Measurements from ENCODE around the gene RNH1. TPM values are rescaled to one million over a fixed set of nuclear protein-coding genes. Genes with fewer than 3 reads are reported as not detected.

RNH1 gene
- total RNA-seq, 2 donors from 2014 or later = 88.9 to 95.3 TPM

GRCh38 chr11:533586-534395 lies 26.7 kb upstream of the RNH1 start:
- no peaks in the 10 kb centered on the region for H3K27me3 Mint-ChIP-seq (ENCODE audit: low read depth)
- peak overlapping the region; percentile 76 to 80 for H3K4me3 Mint-ChIP-seq
- no peak for DNase-seq

GRCh38 chr11:532986-533585 lies 26.0 kb upstream of the RNH1 start:
- H3K36me3 Mint-ChIP-seq (ENCODE audit: insufficient read depth in 2 of 2) = peaks cover 0 to 2% of the 10 kb centered on the region in 2 donors
- H3K27ac Mint-ChIP-seq = no peak overlapping the region
- ATAC-seq (replicated peaks in 1 of 2) = no peak
- no peaks in the 10 kb centered on the region for H3K27me3 Mint-ChIP-seq (ENCODE audit: low read depth)
- no peak overlapping the region for H3K4me3 Mint-ChIP-seq
- H3K4me1 Mint-ChIP-seq (ENCODE audit: low read depth) = peaks cover 6% of the 10 kb centered on the region
- DNase-seq = no peak
- no peaks in the 10 kb centered on the region for H3K9me3 Mint-ChIP-seq

More at GRCh38 chr11:533586-534395, 26.7 kb upstream of the RNH1 start:
- no peak overlapping the region for H3K27ac Mint-ChIP-seq
- ATAC-seq (replicated peaks in 1 of 2) = no peak
- no peaks in the 10 kb centered on the region for H3K9me3 Mint-ChIP-seq
- peaks cover 6% of the 10 kb centered on the region for H3K4me1 Mint-ChIP-seq (ENCODE audit: low read depth)
- H3K36me3 Mint-ChIP-seq (ENCODE audit: insufficient read depth in 2 of 2) = peaks cover 0 to 2% of the 10 kb centered on the region in 2 donors

GRCh38 chr11:532527-532985 lies 25.5 kb upstream of the RNH1 start:
- DNase-seq (no peak), ATAC-seq (replicated peaks in 1 of 2) (no peak)
- H3K36me3 Mint-ChIP-seq (ENCODE audit: insufficient read depth in 2 of 2) = peaks cover 0 to 2% of the 10 kb centered on the region in 2 donors
- no peak overlapping the region for H3K27ac Mint-ChIP-seq
- no peaks in the 10 kb centered on the region for H3K27me3 Mint-ChIP-seq (ENCODE audit: low read depth)
- no peak overlapping the region for H3K4me3 Mint-ChIP-seq
- H3K9me3 Mint-ChIP-seq = no peaks in the 10 kb centered on the region
- peaks cover 6% of the 10 kb centered on the region for H3K4me1 Mint-ChIP-seq (ENCODE audit: low read depth)

DNA sequence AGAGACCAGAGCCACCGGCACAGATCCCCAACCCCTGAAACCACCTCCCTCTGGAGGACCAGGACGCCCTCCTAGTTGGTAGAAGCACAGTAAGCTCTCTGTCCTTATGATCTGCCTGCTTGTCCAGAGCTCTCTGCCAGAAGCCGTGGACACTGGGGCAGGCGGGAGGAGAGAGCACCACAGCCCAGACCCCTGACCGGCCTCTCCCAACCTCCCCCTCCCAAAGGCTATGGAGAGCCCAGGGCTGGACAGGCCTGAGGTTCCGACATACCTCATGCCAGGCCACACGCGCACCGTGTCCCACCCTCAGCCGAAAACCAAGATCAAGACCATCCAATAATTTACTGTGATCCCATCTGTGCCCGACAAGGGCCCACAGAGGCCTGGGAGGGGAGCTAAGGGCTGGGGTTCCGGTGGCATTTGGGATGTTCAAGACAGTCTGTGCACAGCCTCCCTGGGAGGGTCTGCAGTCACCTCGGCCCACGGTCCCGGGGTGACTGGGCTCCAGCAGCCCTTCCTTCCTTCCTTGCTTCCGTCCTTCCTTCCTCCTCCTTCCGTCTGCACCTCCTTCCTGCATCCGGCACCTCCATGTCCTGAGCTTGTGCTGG lies 25.0 kb upstream of the RNH1 start:
- Mint-ChIP-seq H3K27ac (no peak overlapping the region), H3K9me3 (no peaks in the 10 kb centered on the region), H3K36me3 (ENCODE audit: insufficient read depth in 2 of 2) (peaks cover 0 to 2% of the 10 kb centered on the region in 2 donors), H3K4me3 (peak overlapping the region in 1 of 2 donors; percentile 24), H3K4me1 (ENCODE audit: low read depth) (peaks cover 6% of the 10 kb centered on the region), H3K27me3 (ENCODE audit: low read depth) (no peaks in the 10 kb centered on the region)
- no peak for ATAC-seq (replicated peaks in 1 of 2)
- no peak for DNase-seq

- peaks cover 0 to 2% of the 10 kb centered on the region in 2 donors for H3K36me3 Mint-ChIP-seq (ENCODE audit: insufficient read depth in 2 of 2)
- H3K4me3 Mint-ChIP-seq = no peak overlapping the region
- no peaks in the 10 kb centered on the region for H3K9me3 Mint-ChIP-seq
- ATAC-seq (replicated peaks in 1 of 2) = no peak
- H3K4me1 Mint-ChIP-seq (ENCODE audit: low read depth) = peaks cover 3% of the 10 kb centered on the region
- H3K27me3 Mint-ChIP-seq (ENCODE audit: low read depth) = no peaks in the 10 kb centered on the region
- H3K27ac Mint-ChIP-seq = no peak overlapping the region
- no peak for DNase-seq
These were observed 24.2 kb upstream of the RNH1 start for GRCh38 chr11:530960-531831.

- Mint-ChIP-seq H3K4me3 (no peak overlapping the region), H3K4me1 (ENCODE audit: low read depth) (no peaks in the 10 kb centered on the region), H3K36me3 (ENCODE audit: insufficient read depth in 2 of 2) (peaks cover 0 to 2% of the 10 kb centered on the region in 2 donors), H3K27ac (no peak overlapping the region), H3K27me3 (ENCODE audit: low read depth) (no peaks in the 10 kb centered on the region), H3K9me3 (no peaks in the 10 kb centered on the region)
- DNase-seq (no peak), ATAC-seq (replicated peaks in 1 of 2) (no peak)
These were observed 22.8 kb upstream of the RNH1 start for GRCh38 chr11:529728-530411.

GRCh38 chr11:528815-529727 lies 22.0 kb upstream of the RNH1 start:
- Mint-ChIP-seq H3K27me3 (ENCODE audit: low read depth) (no peaks in the 10 kb centered on the region), H3K4me1 (ENCODE audit: low read depth) (no peaks in the 10 kb centered on the region), H3K4me3 (no peak overlapping the region), H3K9me3 (no peaks in the 10 kb centered on the region), H3K36me3 (ENCODE audit: insufficient read depth in 2 of 2) (peaks cover 0 to 2% of the 10 kb centered on the region in 2 donors), H3K27ac (no peak overlapping the region)
- DNase-seq (no peak), ATAC-seq (replicated peaks in 1 of 2) (no peak)

DNA sequence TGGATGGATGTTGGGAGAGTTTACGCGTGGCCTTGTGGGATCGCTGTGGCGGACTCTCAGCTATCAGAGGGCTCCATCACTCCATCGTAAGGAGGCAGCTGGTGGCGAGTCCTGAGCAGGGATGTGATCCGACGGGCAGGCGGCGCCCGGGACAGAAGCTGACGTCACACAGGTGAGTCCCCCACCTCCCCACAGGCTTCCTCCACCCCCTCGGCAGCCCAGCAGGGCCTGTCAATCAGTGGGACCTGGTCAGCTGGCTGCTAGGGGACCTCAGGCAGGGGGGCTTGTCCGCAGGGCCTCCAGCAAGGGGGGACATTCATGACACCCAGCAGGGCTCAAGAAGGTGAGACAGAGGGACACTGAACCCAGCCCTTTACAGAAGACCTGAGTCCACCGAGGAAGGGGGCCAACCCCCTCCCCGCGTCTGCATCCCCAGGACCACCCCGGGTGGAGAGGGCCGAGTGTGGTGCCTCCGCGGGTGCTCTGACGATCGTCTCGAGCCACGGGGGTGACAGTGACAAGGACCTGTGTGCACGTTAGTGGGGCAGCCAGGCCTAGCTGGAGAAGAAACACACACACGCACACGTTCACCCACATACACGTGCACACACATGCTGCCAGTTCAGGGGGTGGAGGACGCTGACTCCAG lies 21.2 kb upstream of the RNH1 start:
- Mint-ChIP-seq H3K27ac (no peak overlapping the region), H3K4me1 (ENCODE audit: low read depth) (no peaks in the 10 kb centered on the region), H3K4me3 (no peak overlapping the region), H3K9me3 (no peaks in the 10 kb centered on the region), H3K36me3 (ENCODE audit: insufficient read depth in 2 of 2) (peaks cover 0 to 2% of the 10 kb centered on the region in 2 donors), H3K27me3 (ENCODE audit: low read depth) (no peaks in the 10 kb centered on the region)
- ATAC-seq (replicated peaks in 1 of 2) = no peak
- DNase-seq = no peak

GRCh38 chr11:526192-526591 lies 19.1 kb upstream of the RNH1 start:
- H3K4me1 Mint-ChIP-seq (ENCODE audit: low read depth) = no peaks in the 10 kb centered on the region
- H3K27ac Mint-ChIP-seq = no peak overlapping the region
- H3K4me3 Mint-ChIP-seq = no peak overlapping the region
- H3K9me3 Mint-ChIP-seq = no peaks in the 10 kb centered on the region
- H3K36me3 Mint-ChIP-seq (ENCODE audit: insufficient read depth in 2 of 2) = no peaks in the 10 kb centered on the region
- ATAC-seq (replicated peaks in 1 of 2) (no peak), DNase-seq (no peak)
- no peaks in the 10 kb centered on the region for H3K27me3 Mint-ChIP-seq (ENCODE audit: low read depth)

DNA sequence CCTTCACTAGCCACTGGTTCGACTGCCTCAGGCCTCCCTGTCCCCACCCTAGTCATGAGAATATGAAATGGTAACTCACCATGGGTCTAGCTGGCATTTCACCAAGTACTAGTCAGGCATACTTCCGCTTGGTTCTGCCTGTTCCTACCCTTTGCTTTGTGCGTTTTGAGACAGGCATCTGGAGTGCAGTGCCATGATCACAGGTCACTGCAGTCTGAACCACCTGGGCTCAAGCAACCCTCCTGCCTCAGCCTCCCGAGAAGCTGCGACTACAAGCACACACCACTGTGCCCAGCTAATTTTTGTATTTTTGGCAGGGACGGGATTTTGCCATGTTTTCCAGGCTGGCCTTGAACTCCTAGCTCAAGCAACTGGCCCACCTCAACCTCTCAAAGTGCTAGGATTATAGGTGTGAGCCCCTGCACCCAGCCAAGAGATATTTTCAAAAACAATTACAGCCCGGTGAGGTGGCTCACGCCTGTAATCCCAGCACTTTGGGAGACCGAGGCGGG lies 14.2 kb upstream of the RNH1 start:
- H3K4me1 Mint-ChIP-seq (ENCODE audit: low read depth) = peaks cover 9% of the 10 kb centered on the region
- H3K9me3 Mint-ChIP-seq = peaks cover 2% of the 10 kb centered on the region in 2 donors
- ATAC-seq (replicated peaks in 1 of 2) (peak in 1 of 2 donors; percentile 2), DNase-seq (no peak)
- H3K4me3 Mint-ChIP-seq = no peak overlapping the region
- peaks cover 1 to 5% of the 10 kb centered on the region in 2 donors for H3K36me3 Mint-ChIP-seq (ENCODE audit: insufficient read depth in 2 of 2)
- H3K27me3 Mint-ChIP-seq (ENCODE audit: low read depth) = no peaks in the 10 kb centered on the region
- H3K27ac Mint-ChIP-seq = no peak overlapping the region

All from activated T-cell treated with anti-CD3 and anti-CD28 coated beads, Interleukin-2, amount 50 U/mL, for 72 hours (primary cell).